NB4 (cell line): ENCODE results near the gene FGF12.

Experiments used
- POLR2A ChIP-seq: IDR thresholded peaks from 2 replicates; pipeline ENCODE4 v1.6.1; 2011; ENCODE audit warnings: mild to moderate bottlenecking; ENCODE audit not compliant: insufficient read length; ENCODE audit errors: extremely low read depth
- TF ChIP-seq, protein P1 (sequence below): IDR thresholded peaks from one replicate; pipeline ENCODE4 v1.5.1; 2012; ENCODE audit warnings: low read depth, low read length

- TF ChIP-seq, protein P1, sequence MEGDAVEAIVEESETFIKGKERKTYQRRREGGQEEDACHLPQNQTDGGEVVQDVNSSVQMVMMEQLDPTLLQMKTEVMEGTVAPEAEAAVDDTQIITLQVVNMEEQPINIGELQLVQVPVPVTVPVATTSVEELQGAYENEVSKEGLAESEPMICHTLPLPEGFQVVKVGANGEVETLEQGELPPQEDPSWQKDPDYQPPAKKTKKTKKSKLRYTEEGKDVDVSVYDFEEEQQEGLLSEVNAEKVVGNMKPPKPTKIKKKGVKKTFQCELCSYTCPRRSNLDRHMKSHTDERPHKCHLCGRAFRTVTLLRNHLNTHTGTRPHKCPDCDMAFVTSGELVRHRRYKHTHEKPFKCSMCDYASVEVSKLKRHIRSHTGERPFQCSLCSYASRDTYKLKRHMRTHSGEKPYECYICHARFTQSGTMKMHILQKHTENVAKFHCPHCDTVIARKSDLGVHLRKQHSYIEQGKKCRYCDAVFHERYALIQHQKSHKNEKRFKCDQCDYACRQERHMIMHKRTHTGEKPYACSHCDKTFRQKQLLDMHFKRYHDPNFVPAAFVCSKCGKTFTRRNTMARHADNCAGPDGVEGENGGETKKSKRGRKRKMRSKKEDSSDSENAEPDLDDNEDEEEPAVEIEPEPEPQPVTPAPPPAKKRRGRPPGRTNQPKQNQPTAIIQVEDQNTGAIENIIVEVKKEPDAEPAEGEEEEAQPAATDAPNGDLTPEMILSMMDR: no peak
- no peak for TF ChIP-seq POLR2A
Measured at GRCh38 chr3:192655040-192655439, 72.3 kb downstream of the FGF12 start.
